ENCODE results near the gene TRIM10. TPM values are rescaled to one million over a fixed set of nuclear protein-coding genes. Genes with fewer than 3 reads are reported as not detected.

Gene TRIM10, protein sequence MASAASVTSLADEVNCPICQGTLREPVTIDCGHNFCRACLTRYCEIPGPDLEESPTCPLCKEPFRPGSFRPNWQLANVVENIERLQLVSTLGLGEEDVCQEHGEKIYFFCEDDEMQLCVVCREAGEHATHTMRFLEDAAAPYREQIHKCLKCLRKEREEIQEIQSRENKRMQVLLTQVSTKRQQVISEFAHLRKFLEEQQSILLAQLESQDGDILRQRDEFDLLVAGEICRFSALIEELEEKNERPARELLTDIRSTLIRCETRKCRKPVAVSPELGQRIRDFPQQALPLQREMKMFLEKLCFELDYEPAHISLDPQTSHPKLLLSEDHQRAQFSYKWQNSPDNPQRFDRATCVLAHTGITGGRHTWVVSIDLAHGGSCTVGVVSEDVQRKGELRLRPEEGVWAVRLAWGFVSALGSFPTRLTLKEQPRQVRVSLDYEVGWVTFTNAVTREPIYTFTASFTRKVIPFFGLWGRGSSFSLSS
- total RNA-seq (2014; rRNA removed; shearing (Covaris generic)): not detected in 2 replicates
- not detected in 2 replicates for polyA plus RNA-seq (2014; cell fraction: nucleus; rRNA removed)

DNA sequence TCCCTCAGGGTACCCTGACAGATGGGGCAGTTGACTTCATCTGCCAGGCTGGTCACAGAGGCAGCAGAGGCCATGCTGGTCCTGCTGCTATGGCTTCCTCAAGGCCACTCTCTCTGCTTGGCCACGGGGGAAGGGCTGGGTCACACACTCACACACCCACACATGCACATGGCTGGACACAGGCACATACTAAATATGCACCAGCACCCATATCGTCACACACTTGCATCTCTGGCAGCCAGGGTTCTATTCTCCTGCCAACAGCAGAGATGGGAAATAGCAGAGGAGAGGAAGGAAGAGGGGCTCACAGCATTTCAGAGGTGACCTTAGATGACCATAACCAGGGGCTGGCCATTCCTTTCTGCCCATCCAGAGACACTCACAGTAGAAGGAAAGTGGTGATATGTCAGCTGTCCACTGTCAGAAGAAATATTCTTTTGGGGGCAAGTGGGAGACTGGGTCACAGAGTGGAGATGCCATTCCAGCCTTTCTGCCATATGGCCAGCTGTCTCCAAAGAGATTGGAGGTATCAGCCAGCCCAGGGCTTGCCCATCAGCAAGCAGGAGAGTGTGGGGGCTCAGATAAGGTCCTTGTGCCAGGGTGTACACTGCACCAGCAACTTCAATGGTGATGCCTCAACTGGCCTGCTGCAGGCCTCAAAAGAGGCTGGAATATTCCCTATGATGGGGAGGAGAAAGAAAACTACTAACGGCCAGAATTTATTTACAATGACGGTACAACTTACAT is at the start of gene TRIM10:
Gene TRIM10, minus strand, starts transcription at position 427 of the 747 bp plus-strand sequence. Its CDS starts 353 bp downstream, at position 74.
- DNase-seq (ENCODE audit: extremely low read depth, low read depth): no peak

GRCh38 chr6:30207619-30208295 is 46.7 kb upstream of the TRIM10 start:
- no peak for DNase-seq (ENCODE audit: extremely low read depth, low read depth)

- DNase-seq (ENCODE audit: extremely low read depth, low read depth): no peak
Observed at GRCh38 chr6:30206799-30207618, 46.0 kb upstream of the TRIM10 start.

GRCh38 chr6:30206152-30206551 is 45.1 kb upstream of the TRIM10 start:
- DNase-seq (ENCODE audit: extremely low read depth, low read depth): no peak

GRCh38 chr6:30204116-30204515 is 43.1 kb upstream of the TRIM10 start:
- no peak for DNase-seq (ENCODE audit: extremely low read depth, low read depth)

- no peak for DNase-seq (ENCODE audit: extremely low read depth, low read depth)
Observed at GRCh38 chr6:30202366-30202765, 41.4 kb upstream of the TRIM10 start.

DNA sequence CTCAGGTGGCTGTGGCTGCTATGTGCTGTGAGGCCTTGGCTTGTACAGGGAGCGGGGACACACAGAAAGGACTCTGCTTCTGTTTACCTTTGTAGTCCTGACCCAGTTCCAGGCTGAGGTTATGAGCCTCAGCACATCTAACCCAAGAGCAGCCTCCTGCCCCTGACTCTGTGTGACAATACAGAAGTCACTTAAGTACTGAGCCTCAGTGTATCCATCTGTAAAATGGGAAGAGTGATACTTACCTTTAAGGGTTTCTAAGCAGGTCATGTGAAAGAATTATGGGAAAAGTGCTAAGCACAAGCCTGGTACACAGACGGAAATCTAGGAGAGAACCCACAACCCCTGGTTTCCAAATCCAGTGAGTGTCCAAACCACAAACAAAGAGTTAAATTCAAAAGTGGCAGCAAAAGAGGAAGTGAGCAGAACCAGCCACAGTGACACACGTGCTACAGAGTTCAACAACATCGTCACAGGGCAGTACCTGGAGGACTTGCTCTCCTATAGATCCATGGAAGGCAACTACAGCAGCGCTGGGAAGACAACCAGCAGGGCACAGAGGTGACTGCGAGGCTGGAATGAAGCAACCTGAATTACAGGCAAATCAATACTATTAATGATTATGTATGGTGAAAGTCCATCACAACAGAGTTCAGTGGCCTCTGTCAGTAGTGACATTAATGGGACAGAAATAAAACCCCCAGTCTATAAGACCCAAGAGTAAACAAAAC is 39.7 kb upstream of the TRIM10 start:
- DNase-seq (ENCODE audit: extremely low read depth, low read depth): no peak

DNA sequence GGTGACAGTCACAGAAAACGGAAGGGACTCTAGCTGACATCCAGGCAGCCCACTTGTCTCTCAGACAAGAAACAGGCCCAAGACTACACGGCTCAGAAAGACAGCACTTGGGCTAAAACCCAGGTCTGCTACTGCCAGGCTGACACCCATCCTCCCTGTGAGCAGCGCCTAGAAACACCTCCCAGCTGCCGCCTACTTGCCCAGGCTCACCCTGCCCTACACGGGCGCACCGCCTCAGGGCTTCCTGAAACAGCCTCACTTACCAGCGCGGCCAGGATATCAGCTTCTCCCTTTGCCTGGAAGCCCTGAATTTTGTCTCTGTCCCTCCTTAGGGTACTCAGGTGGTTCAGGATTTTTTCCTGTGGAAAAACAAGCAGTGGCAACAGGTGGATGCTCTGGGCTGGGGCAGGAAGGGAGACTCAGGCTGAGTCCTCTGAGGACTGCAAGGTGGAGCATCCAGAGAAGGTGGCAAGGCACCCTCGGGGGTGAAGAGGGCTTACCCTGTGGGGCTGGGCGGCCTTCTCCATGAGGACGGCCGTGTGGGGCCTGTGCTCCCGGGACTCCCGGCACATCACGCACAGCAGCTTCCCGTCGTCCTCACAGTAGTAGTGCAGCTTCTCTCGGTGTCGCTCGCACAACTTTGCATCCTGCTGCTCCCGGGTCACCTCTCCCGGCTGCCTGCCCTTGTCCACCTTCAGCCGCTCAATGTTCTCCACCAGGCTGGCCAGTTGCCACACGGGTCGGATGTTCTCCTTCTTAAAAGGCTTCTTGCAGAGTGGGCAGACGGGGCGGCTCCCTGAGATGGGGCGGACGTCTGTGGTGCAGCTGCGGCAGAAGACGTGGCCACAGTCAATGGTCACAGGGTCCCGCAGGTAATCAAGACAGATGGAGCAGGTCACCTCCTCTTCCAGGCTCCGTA is 37.4 kb upstream of the TRIM10 start:
- no peak for DNase-seq (ENCODE audit: extremely low read depth, low read depth)

GRCh38 chr6:30196376-30196775 is 35.4 kb upstream of the TRIM10 start:
- DNase-seq (ENCODE audit: extremely low read depth, low read depth): no peak

DNA sequence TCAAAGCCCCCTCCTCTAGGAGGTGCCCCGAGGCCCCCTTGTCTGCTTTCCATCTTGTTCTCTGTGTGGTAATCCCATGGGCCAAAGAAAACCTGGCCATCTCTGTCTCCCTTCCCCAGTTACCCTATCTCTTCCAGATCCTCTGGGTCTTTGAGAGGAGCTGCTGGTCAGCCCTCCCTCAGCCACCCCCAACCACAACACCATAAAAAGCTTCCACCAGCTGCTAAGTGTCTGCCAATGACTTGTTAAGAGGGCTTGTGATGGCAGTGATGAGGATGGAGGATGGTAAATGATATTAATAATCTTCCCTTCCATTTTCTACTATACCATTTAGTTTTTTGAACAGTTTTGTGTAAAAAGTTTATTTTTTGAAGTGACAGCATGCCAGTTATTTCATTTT is 34.9 kb upstream of the TRIM10 start:
- no peak for DNase-seq (ENCODE audit: extremely low read depth, low read depth)

GRCh38 chr6:30194797-30195690 is 34.0 kb upstream of the TRIM10 start:
- DNase-seq (ENCODE audit: extremely low read depth, low read depth): no peak

GRCh38 chr6:30192076-30192475 is 31.1 kb upstream of the TRIM10 start:
- no peak for DNase-seq (ENCODE audit: extremely low read depth, low read depth)

GRCh38 chr6:30188541-30188940 is 27.5 kb upstream of the TRIM10 start:
- no peak for DNase-seq (ENCODE audit: extremely low read depth, low read depth)

DNA sequence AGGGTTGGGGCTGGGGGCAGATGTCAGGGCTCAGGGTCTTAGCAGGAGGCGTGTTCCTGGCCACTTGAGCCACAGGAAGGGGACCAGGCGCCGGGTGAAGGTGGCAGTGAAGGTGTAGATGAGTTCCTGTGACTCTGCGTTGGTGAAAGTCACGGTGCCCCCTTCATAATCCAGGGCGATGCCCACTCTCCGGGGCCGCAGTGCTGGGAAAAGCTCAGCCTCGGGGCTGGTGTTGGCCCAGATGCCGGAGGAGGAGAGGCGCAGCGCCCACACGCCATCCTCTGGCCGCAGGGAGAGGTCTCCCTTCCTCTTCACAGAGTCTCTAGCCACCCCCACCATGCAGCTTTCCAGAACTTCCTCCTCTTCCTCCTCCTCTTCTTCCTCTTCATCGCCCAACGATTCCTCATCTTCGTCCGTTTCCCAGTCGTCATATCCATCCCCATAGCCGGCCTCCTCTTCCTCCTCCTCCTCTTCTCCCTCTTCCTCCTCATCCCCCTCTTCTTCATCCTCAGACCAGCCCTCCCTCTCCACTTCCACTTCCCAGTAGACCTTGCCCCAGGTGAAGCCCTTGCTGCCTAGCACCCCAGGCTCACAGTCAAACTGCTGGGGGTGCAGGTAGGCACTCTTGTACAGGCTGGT is 25.0 kb upstream of the TRIM10 start:
- no peak for DNase-seq (ENCODE audit: extremely low read depth, low read depth)

- no peak for DNase-seq (ENCODE audit: extremely low read depth, low read depth)
Observed at GRCh38 chr6:30184417-30185031, 23.5 kb upstream of the TRIM10 start.

- DNase-seq (ENCODE audit: extremely low read depth, low read depth): no peak
Observed at GRCh38 chr6:30180145-30180544, 19.1 kb upstream of the TRIM10 start.

DNA sequence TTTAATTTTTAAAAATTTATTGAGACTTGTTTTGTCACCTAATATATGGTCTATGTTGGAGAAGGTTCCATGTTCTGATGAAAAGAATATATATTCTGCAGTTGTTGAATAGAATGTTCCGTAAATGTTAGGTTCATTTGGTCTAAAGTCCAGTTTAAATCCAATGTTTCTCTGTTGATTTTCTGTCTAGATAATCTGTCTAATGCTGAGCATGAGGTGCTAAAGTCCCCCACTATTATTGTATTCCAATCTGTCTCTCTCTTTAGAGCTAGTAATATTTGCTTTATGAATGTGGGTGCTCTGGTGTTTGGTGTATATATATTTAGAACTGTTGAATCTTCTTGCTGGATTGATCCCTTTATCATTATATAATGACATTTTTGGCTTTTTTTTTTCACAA is 17.8 kb upstream of the TRIM10 start:
- no peak for DNase-seq (ENCODE audit: extremely low read depth, low read depth)
